ACHN (cell line): ENCODE results near the gene LIX1.
"Not testable (repeated sequence)": the region's sequence is repeated elsewhere in the genome, so short reads cannot be mapped to it uniquely, and the experiment has no call there.

Experiments used
- DNase-seq: peaks from one replicate; pipeline ENCODE4 v3.0.0-alpha.2; 2015
- in situ Hi-C: cut with HindIII; loops from 2 replicates; pipeline ENCODE4 v1.10.0; 2017; ENCODE audit warnings: low sequenced_read_pairs, low pct_ligation_motif_present, low pct_unique_long_range_greater_than_20kb

LIX1 gene

GRCh38 chr5:97150401-97150800 is 8.0 kb upstream of the LIX1 start:
- DNase-seq: no peak
- in situ Hi-C loops: loop anchor here (25.0 kb wide), 2 partner anchors 113 to 388 kb away; no protein-coding TSS in a partner anchor

GRCh38 chr5:97149709-97150108 is 7.3 kb upstream of the LIX1 start:
- in situ Hi-C loops: loop anchor here (25.0 kb wide), 2 partner anchors 112 to 387 kb away; no protein-coding TSS in a partner anchor
- DNase-seq: no peak

- DNase-seq: no peak
- in situ Hi-C loops: no loop called here
These were observed 5.9 kb upstream of the LIX1 start for GRCh38 chr5:97148288-97148687.

GRCh38 chr5:97143704-97144103 is 1.3 kb upstream of the LIX1 start:
- no peak for DNase-seq
- in situ Hi-C loops: no loop called here

GRCh38 chr5:97141539-97141938 is 872 bp downstream of the LIX1 start:
- no peak for DNase-seq
- in situ Hi-C loops: no loop called here

- in situ Hi-C loops: no loop called here
- DNase-seq: no peak
These were observed 1.4 kb downstream of the LIX1 start for GRCh38 chr5:97141031-97141430.

- in situ Hi-C loops, DNase-seq: not testable (repeated sequence)
These were observed 2.2 kb downstream of the LIX1 start for GRCh38 chr5:97140250-97140649.

- in situ Hi-C loops: no loop called here
- no peak for DNase-seq
These were observed 5.9 kb downstream of the LIX1 start for GRCh38 chr5:97136475-97136874.

- in situ Hi-C loops: no loop called here
- no peak for DNase-seq
These were observed 6.5 kb downstream of the LIX1 start for GRCh38 chr5:97135868-97136267.

GRCh38 chr5:97134634-97135033 is 7.8 kb downstream of the LIX1 start:
- in situ Hi-C loops: no loop called here
- no peak for DNase-seq

GRCh38 chr5:97133101-97133500 is 9.3 kb downstream of the LIX1 start:
- DNase-seq: no peak
- in situ Hi-C loops: no loop called here

GRCh38 chr5:97131921-97132320 is 10.5 kb downstream of the LIX1 start:
- no peak for DNase-seq
- in situ Hi-C loops: no loop called here

GRCh38 chr5:97131139-97131710 is 11.2 kb downstream of the LIX1 start:
- in situ Hi-C loops: no loop called here
- DNase-seq: no peak

GRCh38 chr5:97127727-97128126 is 14.7 kb downstream of the LIX1 start:
- DNase-seq: no peak
- in situ Hi-C loops: no loop called here

GRCh38 chr5:97125125-97125683 is 17.2 kb downstream of the LIX1 start:
- in situ Hi-C loops: no loop called here
- no peak for DNase-seq

GRCh38 chr5:97124335-97124734 is 18.1 kb downstream of the LIX1 start:
- in situ Hi-C loops: no loop called here
- DNase-seq: no peak

GRCh38 chr5:97121848-97122247 is 20.6 kb downstream of the LIX1 start:
- no peak for DNase-seq
- in situ Hi-C loops: no loop called here

- no peak for DNase-seq
- in situ Hi-C loops: no loop called here
These were observed 22.2 kb downstream of the LIX1 start for GRCh38 chr5:97120195-97120594.

GRCh38 chr5:97119007-97119390 is 23.4 kb downstream of the LIX1 start:
- in situ Hi-C loops: no loop called here
- DNase-seq: no peak

GRCh38 chr5:97118261-97119006 is 24.0 kb downstream of the LIX1 start:
- DNase-seq: no peak
- in situ Hi-C loops: no loop called here
